Measurements from ENCODE around the gene ADH6. TPM values are rescaled to one million over a fixed set of nuclear protein-coding genes. Genes with fewer than 3 reads are reported as not detected.

The ADH6 gene
- polyA plus RNA-seq, 1 of the 3 experiments (the other 2 are of a cell fraction) = not detected

Other genes with a start within 250 kb of the ADH6 start
- gene METAP1, start 223.5 kb downstream of the ADH6 start, polyA plus RNA-seq (2012; rRNA removed) = 41.0 and 51.2 TPM in 2 replicates
- gene ADH5, start 130.5 kb downstream of the ADH6 start, polyA plus RNA-seq (2012; rRNA removed) = 111 and 159 TPM in 2 replicates
- not detected in 2 replicates for gene ADH4, start 74.9 kb downstream of the ADH6 start, polyA plus RNA-seq (2012; rRNA removed)
- gene ADH1A, start 71.7 kb upstream of the ADH6 start, polyA plus RNA-seq (2012; rRNA removed) = not detected in 2 replicates
- not detected in 2 replicates for gene ADH1B, start 102.2 kb upstream of the ADH6 start, polyA plus RNA-seq (2012; rRNA removed)
- not detected in 2 replicates for gene ADH1C, start 133.5 kb upstream of the ADH6 start, polyA plus RNA-seq (2012; rRNA removed)
- gene ADH7, start 216.1 kb upstream of the ADH6 start, polyA plus RNA-seq (2012; rRNA removed) = not detected in 2 replicates

Data from SK-N-SH (cell line).